ENCODE measurements around the gene MT1G. TPM values are rescaled to one million over a fixed set of nuclear protein-coding genes. Genes with fewer than 3 reads are reported as not detected.

Gene MT1G
- total and polyA plus RNA-seq, 2 experiments from 2014 or later: not detected

GRCh38 chr16:56645311-56645710 is 22.6 kb downstream of the MT1G start:
- DNase-seq (ENCODE audit: low read depth in 1 of 2, low spot score in 1 of 2): no peak
- H3K36me3 ChIP-seq: no peaks in the 10 kb centered on the region
- TF ChIP-seq CTCF (IDR thresholded peaks at IDR 0.05; ENCODE audit: low read depth, low read length): no peak

GRCh38 chr16:56643833-56644232 is 24.0 kb downstream of the MT1G start:
- Histone ChIP-seq H3K9me3 (ENCODE audit: low read depth) (no peaks in the 10 kb centered on the region), H3K4me3 (no peak overlapping the region), H3K27me3 (peaks cover 100% of the 10 kb centered on the region), H3K27ac (no peak overlapping the region), H3K36me3 (no peaks in the 10 kb centered on the region), H3K4me1 (ENCODE audit: low read depth) (peaks cover 5% of the 10 kb centered on the region)
- TF ChIP-seq CTCF (IDR thresholded peaks at IDR 0.05; ENCODE audit: low read depth, low read length): peak; percentile 14
- DNase-seq (ENCODE audit: low read depth in 1 of 2, low spot score in 1 of 2): no peak

More at GRCh38 chr16:56645311-56645710, 22.6 kb downstream of the MT1G start:
- Histone ChIP-seq H3K4me1 (ENCODE audit: low read depth) (peaks cover 5% of the 10 kb centered on the region), H3K9me3 (ENCODE audit: low read depth) (no peaks in the 10 kb centered on the region), H3K27ac (no peak overlapping the region), H3K4me3 (no peak overlapping the region), H3K27me3 (peaks cover 100% of the 10 kb centered on the region)

GRCh38 chr16:56643080-56643778 is 24.6 kb downstream of the MT1G start:
- peak; percentile 46 for TF ChIP-seq CTCF (IDR thresholded peaks at IDR 0.05; ENCODE audit: low read depth, low read length)
- peaks cover 100% of the 10 kb centered on the region for H3K27me3 ChIP-seq
- DNase-seq (ENCODE audit: low read depth in 1 of 2, low spot score in 1 of 2): peak; percentile 39 to 70
- peaks cover 5% of the 10 kb centered on the region for H3K4me1 ChIP-seq (ENCODE audit: low read depth)
- H3K4me3 ChIP-seq: no peak overlapping the region
- no peaks in the 10 kb centered on the region for H3K9me3 ChIP-seq (ENCODE audit: low read depth)
- no peaks in the 10 kb centered on the region for H3K36me3 ChIP-seq
- H3K27ac ChIP-seq: no peak overlapping the region

GRCh38 chr16:56641166-56641565 is 26.7 kb downstream of the MT1G start:
- peaks cover 5% of the 10 kb centered on the region for H3K4me1 ChIP-seq (ENCODE audit: low read depth)
- DNase-seq (ENCODE audit: low read depth in 1 of 2, low spot score in 1 of 2): no peak
- H3K36me3 ChIP-seq: no peaks in the 10 kb centered on the region
- H3K27ac ChIP-seq: no peak overlapping the region
- TF ChIP-seq CTCF (IDR thresholded peaks at IDR 0.05; ENCODE audit: low read depth, low read length): no peak
- peaks cover 100% of the 10 kb centered on the region for H3K27me3 ChIP-seq
- no peak overlapping the region for H3K4me3 ChIP-seq
- H3K9me3 ChIP-seq (ENCODE audit: low read depth): no peaks in the 10 kb centered on the region

- Histone ChIP-seq H3K27me3 (peaks cover 100% of the 10 kb centered on the region), H3K36me3 (no peaks in the 10 kb centered on the region), H3K4me1 (ENCODE audit: low read depth) (peaks cover 5% of the 10 kb centered on the region), H3K27ac (no peak overlapping the region), H3K9me3 (ENCODE audit: low read depth) (no peaks in the 10 kb centered on the region), H3K4me3 (no peak overlapping the region)
- no peak for DNase-seq (ENCODE audit: low read depth in 1 of 2, low spot score in 1 of 2)
- TF ChIP-seq CTCF (IDR thresholded peaks at IDR 0.05; ENCODE audit: low read depth, low read length): no peak
These were observed 27.8 kb downstream of the MT1G start for GRCh38 chr16:56640076-56640475.

Data from cardiac muscle cell (in vitro differentiated cells and primary cell).